Transverse colon (tissue), 4 donors: ENCODE measurements around the gene CYP2A13. TPM values are rescaled to one million over a fixed set of nuclear protein-coding genes. Genes with fewer than 3 reads are reported as not detected.
"Not testable (repeated sequence)": the region's sequence is repeated elsewhere in the genome, so short reads cannot be mapped to it uniquely, and the experiment has no call there.

Experiments used
- DNase-seq: peaks from one replicate; pipeline ENCODE4 v3.0.0-alpha.2; 2019
- H3K27ac ChIP-seq, 4 donors: fragments of 200-600 bp; sonication (generic); 2 replicates each; pipeline ENCODE4 v1.5.1; 2016 to 2018; ENCODE audit warnings: inconsistent platforms in 4 of 4
- H3K27me3 ChIP-seq: fragments of 200-600 bp; sonication (generic); 2 replicates; pipeline ENCODE4 v1.5.1; 2017; ENCODE audit warnings: inconsistent platforms
- H3K36me3 ChIP-seq, 4 donors: fragments of 200-600 bp; sonication (generic); 2 replicates each; pipeline ENCODE4 v1.5.1; 2017 to 2019; ENCODE audit warnings: inconsistent platforms in 4 of 4
- H3K4me1 ChIP-seq, 4 donors: fragments of 200-600 bp; sonication (generic); 2 replicates each; pipeline ENCODE4 v1.5.1; 2017 to 2020; ENCODE audit warnings: inconsistent platforms in 4 of 4
- H3K4me3 ChIP-seq, 4 donors: fragments of 200-600 bp; sonication (generic); 1 replicate in 1 of 4; 2 replicates in 3 of 4; pipeline versions ENCODE4 v1.5.1 to v1.6.1; 2017 to 2019; ENCODE audit warnings: inconsistent platforms in 4 of 4
- H3K9me3 ChIP-seq, 2 donors: fragments of 200-600 bp; sonication (generic); 2 replicates each; pipeline ENCODE4 v1.5.1; 2017 to 2019; ENCODE audit warnings: inconsistent platforms in 2 of 2
- EP300 ChIP-seq: sonication (generic); formaldehyde crosslinking; IDR thresholded peaks from one replicate; pipeline ENCODE4 v1.6.1; 2017; ENCODE audit warnings: antibody characterized with exemption, low read depth
- POLR2A ChIP-seq: fragments of 450-650 bp; IDR thresholded peaks from one replicate; pipeline ENCODE4 v1.6.1; 2016; ENCODE audit warnings: antibody characterized with exemption, mild to moderate bottlenecking, moderate library complexity
- POLR2AphosphoS5 ChIP-seq, 3 donors: sonication (generic); formaldehyde crosslinking; IDR thresholded peaks; one replicate each; pipeline ENCODE4 v1.6.1; 2016; ENCODE audit warnings: antibody characterized with exemption in 3 of 3
- WGBS, 2 donors: methylation state at CpG; one replicate each; pipeline ENCODE4 v1.1.5; 2018; ENCODE audit warnings: low coverage in 1 of 2; 5-methylcytosine and 5-hydroxymethylcytosine counted together
- in situ Hi-C, 4 donors: fragments of 200-750 bp; cut with MboI; loops; one replicate each; pipeline versions ENCODE4 v1.15.0 to v1.15.1; 2017; ENCODE audit warnings: low sequenced_read_pairs in 3 of 4, low pct_ligation_motif_present in 1 of 4, low pct_unique_long_range_greater_than_20kb in 1 of 4
- intact Hi-C: fragments of 100-400 bp; cut with DNase I; formaldehyde crosslinking; loops from one replicate; pipeline ENCODE4 v1.15.1; 2023; ENCODE audit warnings: low total_unique reads
- total RNA-seq, 4 donors: library from RNA; depleted of rRNA; stranded (reverse); fragments of >200 nt; gene quantifications; one replicate each; pipeline ENCODE4 v1.1.0, GENCODE V29; 2016
- TF ChIP-seq, protein P1 (sequence below), 5 experiments: fragments of 200-600 bp in 3 of 5; fragments of 450-650 bp in 2 of 5; sonication (generic) in 3 of 5; IDR thresholded peaks; 1 replicate in 2 of 5; 2 replicates in 3 of 5; pipeline ENCODE4 v1.5.1; 2016 to 2017; ENCODE audit warnings: antibody characterized with exemption in 5 of 5, inconsistent platforms in 3 of 5, mild to moderate bottlenecking in 2 of 5, moderate library complexity in 1 of 5

The CYP2A13 gene
- total RNA-seq, 4 donors from 2014 or later: not detected

DNA sequence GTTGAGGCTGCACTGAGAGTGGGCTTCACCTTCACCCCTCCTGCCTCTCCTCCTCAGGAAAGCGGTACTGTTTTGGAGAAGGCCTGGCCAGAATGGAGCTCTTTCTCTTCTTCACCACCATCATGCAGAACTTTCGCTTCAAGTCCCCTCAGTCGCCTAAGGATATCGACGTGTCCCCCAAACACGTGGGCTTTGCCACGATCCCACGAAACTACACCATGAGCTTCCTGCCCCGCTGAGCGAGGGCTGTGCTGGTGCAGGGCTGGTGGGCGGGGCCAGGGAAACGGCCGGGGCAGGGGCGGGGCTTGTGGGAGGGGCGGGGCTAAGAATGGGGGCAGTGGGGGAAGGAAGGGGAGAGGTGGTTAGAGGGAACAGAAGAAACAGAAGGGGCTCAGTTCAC is 7.5 kb downstream of the CYP2A13 start:
- WGBS, 2 donors: 53 to 64% methylated on average over 10 to 15 of the region's 15 CpGs
- H3K4me3 ChIP-seq: no peak overlapping the region
- H3K4me1 ChIP-seq: no peaks in the 10 kb centered on the region
- no peaks in the 10 kb centered on the region for H3K36me3 ChIP-seq
- intact Hi-C loops (no loop called here), in situ Hi-C loops (no loop called here)
- DNase-seq: no peak
- H3K9me3 ChIP-seq: peaks cover 0 to 7% of the 10 kb centered on the region in 2 donors
- peaks cover 20% of the 10 kb centered on the region for H3K27me3 ChIP-seq
- no peak overlapping the region for H3K27ac ChIP-seq
- no peak for TF ChIP-seq POLR2AphosphoS5 (IDR thresholded peaks at IDR 0.05)
- no peak for TF ChIP-seq POLR2A
- TF ChIP-seq EP300: no peak
- TF ChIP-seq, protein P1, sequence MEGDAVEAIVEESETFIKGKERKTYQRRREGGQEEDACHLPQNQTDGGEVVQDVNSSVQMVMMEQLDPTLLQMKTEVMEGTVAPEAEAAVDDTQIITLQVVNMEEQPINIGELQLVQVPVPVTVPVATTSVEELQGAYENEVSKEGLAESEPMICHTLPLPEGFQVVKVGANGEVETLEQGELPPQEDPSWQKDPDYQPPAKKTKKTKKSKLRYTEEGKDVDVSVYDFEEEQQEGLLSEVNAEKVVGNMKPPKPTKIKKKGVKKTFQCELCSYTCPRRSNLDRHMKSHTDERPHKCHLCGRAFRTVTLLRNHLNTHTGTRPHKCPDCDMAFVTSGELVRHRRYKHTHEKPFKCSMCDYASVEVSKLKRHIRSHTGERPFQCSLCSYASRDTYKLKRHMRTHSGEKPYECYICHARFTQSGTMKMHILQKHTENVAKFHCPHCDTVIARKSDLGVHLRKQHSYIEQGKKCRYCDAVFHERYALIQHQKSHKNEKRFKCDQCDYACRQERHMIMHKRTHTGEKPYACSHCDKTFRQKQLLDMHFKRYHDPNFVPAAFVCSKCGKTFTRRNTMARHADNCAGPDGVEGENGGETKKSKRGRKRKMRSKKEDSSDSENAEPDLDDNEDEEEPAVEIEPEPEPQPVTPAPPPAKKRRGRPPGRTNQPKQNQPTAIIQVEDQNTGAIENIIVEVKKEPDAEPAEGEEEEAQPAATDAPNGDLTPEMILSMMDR (IDR thresholded peaks at IDR 0.05): no peak

DNA sequence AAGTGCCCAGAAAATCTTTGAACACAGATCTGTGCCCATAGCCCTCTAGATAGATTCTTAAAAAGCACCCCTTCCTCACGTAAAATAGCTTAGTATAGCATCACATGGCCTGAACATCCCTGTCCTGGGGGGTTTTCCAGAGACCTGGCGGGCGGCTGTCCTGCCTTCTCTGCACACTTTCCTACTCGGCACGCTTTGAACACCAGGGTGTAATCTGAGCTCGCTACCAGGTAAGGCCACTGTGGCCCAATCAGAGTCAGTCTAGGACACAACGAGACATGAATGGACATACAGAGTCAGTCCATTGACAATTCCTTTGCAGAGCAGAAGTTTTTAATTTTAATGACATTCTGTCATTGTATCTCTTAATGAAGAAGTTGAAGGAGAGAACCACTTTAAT is 8.1 kb downstream of the CYP2A13 start:
- no peak for DNase-seq
- H3K9me3 ChIP-seq: peaks cover 0 to 7% of the 10 kb centered on the region in 2 donors
- in situ Hi-C loops: no loop called here
- intact Hi-C loops: no loop called here
- no peak for TF ChIP-seq EP300
- no peak for TF ChIP-seq POLR2A
- TF ChIP-seq, protein P1 (IDR thresholded peaks at IDR 0.05): no peak
- TF ChIP-seq POLR2AphosphoS5 (IDR thresholded peaks at IDR 0.05): no peak
- H3K27me3 ChIP-seq: peaks cover 14% of the 10 kb centered on the region
- H3K4me3 ChIP-seq: no peak overlapping the region
- H3K36me3 ChIP-seq: no peaks in the 10 kb centered on the region
- no peak overlapping the region for H3K27ac ChIP-seq
- H3K4me1 ChIP-seq: no peaks in the 10 kb centered on the region
- 33 to 76% methylated on average over 1 to 7 of the region's 7 CpGs for WGBS, 2 donors

DNA sequence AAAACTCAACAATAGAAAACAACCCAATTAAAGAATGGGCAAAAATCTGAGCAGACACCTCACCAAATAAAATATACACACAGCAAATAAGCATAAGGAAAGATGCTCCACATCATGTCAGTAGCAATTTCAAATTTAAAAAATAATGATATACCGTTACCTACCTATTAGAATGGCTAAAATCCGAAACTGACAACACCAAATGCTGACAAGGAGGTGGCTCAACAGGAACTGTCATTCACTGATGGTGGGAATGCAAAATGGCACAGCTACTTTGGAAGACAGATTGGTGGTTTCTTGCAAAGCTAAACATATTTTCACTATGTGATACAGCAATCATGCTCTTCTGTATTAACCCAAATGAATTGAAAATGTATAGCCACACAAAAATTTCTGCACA is 9.1 kb downstream of the CYP2A13 start:
- no peaks in the 10 kb centered on the region for H3K4me1 ChIP-seq
- no peak overlapping the region for H3K27ac ChIP-seq
- no peak for TF ChIP-seq EP300
- no peak for TF ChIP-seq POLR2A
- TF ChIP-seq, protein P1 (IDR thresholded peaks at IDR 0.05): no peak
- TF ChIP-seq POLR2AphosphoS5 (IDR thresholded peaks at IDR 0.05): no peak
- peaks cover 2 to 7% of the 10 kb centered on the region in 2 donors for H3K9me3 ChIP-seq
- no peak overlapping the region for H3K4me3 ChIP-seq
- peaks cover 14% of the 10 kb centered on the region for H3K27me3 ChIP-seq
- intact Hi-C loops: no loop called here
- WGBS, 2 donors: 48 to 74% methylated on average over 2 of the region's 2 CpGs
- no peak for DNase-seq
- no peaks in the 10 kb centered on the region for H3K36me3 ChIP-seq
- in situ Hi-C loops: no loop called here

DNA sequence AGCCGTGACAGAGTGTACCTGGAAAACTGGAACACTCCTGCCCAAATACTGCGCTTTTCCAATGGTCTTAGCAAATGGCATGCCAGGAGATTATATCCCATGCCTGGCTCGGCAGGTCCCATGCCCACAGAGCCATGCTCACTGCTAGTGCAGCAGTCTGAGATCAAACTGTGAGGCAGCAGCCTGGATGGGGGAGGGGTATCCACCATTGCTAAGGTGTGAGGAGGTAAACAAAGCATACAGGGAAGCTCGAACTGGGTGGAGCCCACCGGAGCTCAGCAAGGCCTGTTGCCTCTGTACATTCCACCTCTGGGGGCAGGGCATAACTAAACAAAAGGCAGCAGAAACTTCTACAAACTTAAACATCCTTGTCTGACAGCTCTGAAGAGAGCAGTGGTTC is 10.5 kb downstream of the CYP2A13 start:
- TF ChIP-seq POLR2AphosphoS5 (IDR thresholded peaks at IDR 0.05) (no peak), EP300 (no peak), POLR2A (no peak)
- TF ChIP-seq, protein P1 (IDR thresholded peaks at IDR 0.05): no peak
- Histone ChIP-seq H3K36me3 (no peaks in the 10 kb centered on the region), H3K27ac (no peak overlapping the region), H3K4me3 (no peak overlapping the region), H3K4me1 (no peaks in the 10 kb centered on the region), H3K9me3 (peaks cover 4 to 7% of the 10 kb centered on the region in 2 donors), H3K27me3 (peaks cover 14% of the 10 kb centered on the region)
- 66% methylated on average over 5 of the region's 5 CpGs; no CpG with 5 or more reads in 1 of the 2 donors for WGBS, 2 donors
- in situ Hi-C loops (no loop called here), intact Hi-C loops (no loop called here)
- no peak for DNase-seq

DNA sequence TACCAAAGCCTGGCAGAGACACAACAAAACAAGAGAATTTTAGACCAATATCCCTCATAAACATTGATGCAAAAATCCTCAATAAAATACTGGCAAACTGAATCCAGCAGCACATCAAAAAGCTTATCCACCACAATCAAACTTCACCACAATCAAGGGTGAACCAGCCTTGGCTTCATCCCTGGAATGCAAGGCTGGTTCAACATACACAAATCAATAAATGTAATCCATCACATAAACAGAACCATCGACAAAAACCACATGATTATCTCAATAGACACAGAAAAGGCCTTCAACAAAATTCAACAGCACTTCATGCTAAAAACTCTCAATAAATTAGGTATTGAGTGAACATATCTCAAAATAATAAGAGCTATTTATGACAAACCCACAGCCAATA is 14.0 kb downstream of the CYP2A13 start:
- H3K36me3 ChIP-seq, H3K4me3 ChIP-seq, H3K9me3 ChIP-seq, DNase-seq, in situ Hi-C loops, H3K27ac ChIP-seq, intact Hi-C loops, H3K27me3 ChIP-seq, H3K4me1 ChIP-seq: not testable (repeated sequence)
- WGBS, 2 donors: 76 to 100% methylated on average over 1 of the region's 1 CpG
